Colonic mucosa (tissue), 4 donors: ENCODE results near the gene NXNL1. TPM values are rescaled to one million over a fixed set of nuclear protein-coding genes. Genes with fewer than 3 reads are reported as not detected.

Experiments used
- DNase-seq: peaks from one replicate; pipeline ENCODE4 v3.0.0-alpha.2; 2020
- H3K27ac ChIP-seq: fragments of 200-600 bp; one replicate; pipeline ENCODE4 v1.8.0; 2021
- H3K27me3 ChIP-seq: fragments of 200-600 bp; one replicate; pipeline ENCODE4 v1.8.0; 2021
- H3K36me3 ChIP-seq: fragments of 200-600 bp; one replicate; pipeline ENCODE4 v1.8.0; 2021
- H3K4me1 ChIP-seq: fragments of 200-600 bp; one replicate; pipeline ENCODE4 v1.8.0; 2021; ENCODE audit warnings: mild to moderate bottlenecking
- H3K4me3 ChIP-seq: fragments of 200-600 bp; one replicate; pipeline ENCODE4 v1.8.0; 2021
- H3K9ac ChIP-seq, 2 donors: one replicate each; pipeline ENCODE4 v1.7.0; 2013; ENCODE audit warnings: control low read depth in 2 of 2, low read depth in 2 of 2, low read length in 2 of 2
- H3K9me3 ChIP-seq: fragments of 200-600 bp; one replicate; pipeline ENCODE4 v1.8.0; 2021
- CTCF ChIP-seq: fragments of 200-600 bp; IDR thresholded peaks from one replicate; pipeline ENCODE4 v1.8.0; 2022; ENCODE audit warnings: antibody characterized with exemption, mild to moderate bottlenecking
- intact Hi-C: fragments of 100-400 bp; cut with DNase I; formaldehyde crosslinking; loops from one replicate; pipeline ENCODE4 v1.14.1; 2022
- total RNA-seq, 2 donors: library from RNA; stranded (reverse); fragmentation: NEBNext Ultra II Directional in 1 of 2; extraction: Animal tissue kit (Norgen Biotek cat#: 25700) in 1 of 2; gene quantifications; one replicate each; pipeline ENCODE4 v1.2.1, GENCODE V29; 2021
- donor health status: healthy.
- donor health status: DM: no; HTN: no; CAD: no.
- donor health status: DM: no; HTN: no; CAD: no.

The NXNL1 gene
- total RNA-seq, 2 donors from 2014 or later: not detected

- H3K4me3 ChIP-seq: no peak overlapping the region
- no peak for TF ChIP-seq CTCF
- intact Hi-C loops: no loop called here
- H3K4me1 ChIP-seq: no peaks in the 10 kb centered on the region
- H3K9ac ChIP-seq: no peak overlapping the region
- DNase-seq: no peak
- no peak overlapping the region for H3K27ac ChIP-seq
- H3K9me3 ChIP-seq: no peaks in the 10 kb centered on the region
- no peaks in the 10 kb centered on the region for H3K36me3 ChIP-seq
- H3K27me3 ChIP-seq: peaks cover 18% of the 10 kb centered on the region
Measured at GRCh38 chr19:17456127-17456526, 4.6 kb downstream of the NXNL1 start.

- Histone ChIP-seq H3K27me3 (peaks cover 18% of the 10 kb centered on the region), H3K36me3 (no peaks in the 10 kb centered on the region), H3K9ac (no peak overlapping the region), H3K4me3 (no peak overlapping the region), H3K9me3 (no peaks in the 10 kb centered on the region), H3K27ac (no peak overlapping the region), H3K4me1 (no peaks in the 10 kb centered on the region)
- no peak for DNase-seq
- intact Hi-C loops: no loop called here
- no peak for TF ChIP-seq CTCF
Measured at GRCh38 chr19:17455308-17456123, 5.2 kb downstream of the NXNL1 start.

- H3K27ac ChIP-seq: no peak overlapping the region
- no peaks in the 10 kb centered on the region for H3K4me1 ChIP-seq
- no peak for TF ChIP-seq CTCF
- no peak overlapping the region for H3K9ac ChIP-seq
- no peaks in the 10 kb centered on the region for H3K9me3 ChIP-seq
- no peak for DNase-seq
- intact Hi-C loops: no loop called here
- no peak overlapping the region for H3K4me3 ChIP-seq
- H3K36me3 ChIP-seq: no peaks in the 10 kb centered on the region
- peaks cover 18% of the 10 kb centered on the region for H3K27me3 ChIP-seq
Measured at GRCh38 chr19:17454576-17455071, 6.1 kb downstream of the NXNL1 start.

- Histone ChIP-seq H3K36me3 (no peaks in the 10 kb centered on the region), H3K9me3 (no peaks in the 10 kb centered on the region), H3K27me3 (peaks cover 29% of the 10 kb centered on the region), H3K4me1 (no peaks in the 10 kb centered on the region), H3K27ac (no peak overlapping the region), H3K9ac (no peak overlapping the region), H3K4me3 (no peak overlapping the region)
- intact Hi-C loops: no loop called here
- no peak for DNase-seq
- no peak for TF ChIP-seq CTCF
Measured at GRCh38 chr19:17451820-17452219, 8.9 kb downstream of the NXNL1 start.

GRCh38 chr19:17450264-17451075 lies 10.3 kb downstream of the NXNL1 start:
- Histone ChIP-seq H3K4me1 (no peaks in the 10 kb centered on the region), H3K27ac (no peak overlapping the region), H3K27me3 (peaks cover 16% of the 10 kb centered on the region), H3K4me3 (no peak overlapping the region), H3K9me3 (no peaks in the 10 kb centered on the region), H3K36me3 (no peaks in the 10 kb centered on the region), H3K9ac (no peak overlapping the region)
- intact Hi-C loops: no loop called here
- no peak for DNase-seq
- TF ChIP-seq CTCF: no peak
